GM23338 (cell line): ENCODE measurements around the gene NMNAT1.

Experiments
- CREB1 ChIP-seq: fragments of 250-450 bp; sonication (Bioruptor Pico); IDR thresholded peaks from 2 replicates; pipeline ENCODE4 v1.5.0; 2020; ENCODE audit warnings: low read depth, mild to moderate bottlenecking, moderate library complexity
- EZH2 ChIP-seq: fragments of 200-600 bp; sonication (generic); IDR thresholded peaks from one replicate; pipeline ENCODE4 v1.8.0; 2017; ENCODE audit warnings: antibody characterized with exemption, mild to moderate bottlenecking, low read depth; ENCODE audit not compliant: unreplicated experiment
- EZH2phosphoT487 ChIP-seq: fragments of 200-600 bp; sonication (generic); IDR thresholded peaks from one replicate; pipeline ENCODE4 v1.8.1; 2018; ENCODE audit warnings: antibody characterized with exemption; ENCODE audit not compliant: unreplicated experiment
- JUNB ChIP-seq: IDR thresholded peaks from one replicate; pipeline ENCODE4 v1.6.1; 2016; ENCODE audit warnings: antibody characterized with exemption; ENCODE audit not compliant: unreplicated experiment
- POLR2AphosphoS5 ChIP-seq: IDR thresholded peaks from 2 replicates; pipeline ENCODE4 v1.6.1; 2016; ENCODE audit warnings: antibody characterized with exemption, low read depth
- ZNF114 ChIP-seq: fragments of 250-450 bp; sonication (Bioruptor Pico); IDR thresholded peaks from 2 replicates; pipeline ENCODE4 v1.5.0; 2020; ENCODE audit warnings: mild to moderate bottlenecking, moderate library complexity
- ZNF331 ChIP-seq: fragments of 250-450 bp; sonication (Bioruptor Pico); IDR thresholded peaks from 2 replicates; pipeline ENCODE4 v1.5.0; 2020; ENCODE audit warnings: low read depth, mild to moderate bottlenecking, moderate library complexity
- TF ChIP-seq, protein P1 (sequence below), 2 experiments: fragments of 200-600 bp in 1 of 2; sonication (generic) in 1 of 2; conservative IDR thresholded peaks; 2 replicates each; pipeline versions ENCODE4 v1.5.1 to v1.6.1; 2016 to 2017; ENCODE audit warnings: antibody characterized with exemption in 2 of 2, low read depth in 2 of 2, mild to moderate bottlenecking in 2 of 2, moderate library complexity in 1 of 2
- TF ChIP-seq, protein P2 (sequence below): IDR thresholded peaks from one replicate; pipeline ENCODE4 v1.6.1; 2018; ENCODE audit warnings: antibody characterized with exemption; ENCODE audit not compliant: unreplicated experiment
- TF ChIP-seq, protein P3 (sequence below): IDR thresholded peaks from 2 replicates; pipeline ENCODE4 v1.6.1; 2016; ENCODE audit warnings: antibody characterized with exemption

- TF ChIP-seq, protein P1, sequence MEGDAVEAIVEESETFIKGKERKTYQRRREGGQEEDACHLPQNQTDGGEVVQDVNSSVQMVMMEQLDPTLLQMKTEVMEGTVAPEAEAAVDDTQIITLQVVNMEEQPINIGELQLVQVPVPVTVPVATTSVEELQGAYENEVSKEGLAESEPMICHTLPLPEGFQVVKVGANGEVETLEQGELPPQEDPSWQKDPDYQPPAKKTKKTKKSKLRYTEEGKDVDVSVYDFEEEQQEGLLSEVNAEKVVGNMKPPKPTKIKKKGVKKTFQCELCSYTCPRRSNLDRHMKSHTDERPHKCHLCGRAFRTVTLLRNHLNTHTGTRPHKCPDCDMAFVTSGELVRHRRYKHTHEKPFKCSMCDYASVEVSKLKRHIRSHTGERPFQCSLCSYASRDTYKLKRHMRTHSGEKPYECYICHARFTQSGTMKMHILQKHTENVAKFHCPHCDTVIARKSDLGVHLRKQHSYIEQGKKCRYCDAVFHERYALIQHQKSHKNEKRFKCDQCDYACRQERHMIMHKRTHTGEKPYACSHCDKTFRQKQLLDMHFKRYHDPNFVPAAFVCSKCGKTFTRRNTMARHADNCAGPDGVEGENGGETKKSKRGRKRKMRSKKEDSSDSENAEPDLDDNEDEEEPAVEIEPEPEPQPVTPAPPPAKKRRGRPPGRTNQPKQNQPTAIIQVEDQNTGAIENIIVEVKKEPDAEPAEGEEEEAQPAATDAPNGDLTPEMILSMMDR (conservative IDR thresholded peaks at IDR 0.05; ENCODE audit: low read depth in 2 of 2), result no peak
- TF ChIP-seq, protein P2, sequence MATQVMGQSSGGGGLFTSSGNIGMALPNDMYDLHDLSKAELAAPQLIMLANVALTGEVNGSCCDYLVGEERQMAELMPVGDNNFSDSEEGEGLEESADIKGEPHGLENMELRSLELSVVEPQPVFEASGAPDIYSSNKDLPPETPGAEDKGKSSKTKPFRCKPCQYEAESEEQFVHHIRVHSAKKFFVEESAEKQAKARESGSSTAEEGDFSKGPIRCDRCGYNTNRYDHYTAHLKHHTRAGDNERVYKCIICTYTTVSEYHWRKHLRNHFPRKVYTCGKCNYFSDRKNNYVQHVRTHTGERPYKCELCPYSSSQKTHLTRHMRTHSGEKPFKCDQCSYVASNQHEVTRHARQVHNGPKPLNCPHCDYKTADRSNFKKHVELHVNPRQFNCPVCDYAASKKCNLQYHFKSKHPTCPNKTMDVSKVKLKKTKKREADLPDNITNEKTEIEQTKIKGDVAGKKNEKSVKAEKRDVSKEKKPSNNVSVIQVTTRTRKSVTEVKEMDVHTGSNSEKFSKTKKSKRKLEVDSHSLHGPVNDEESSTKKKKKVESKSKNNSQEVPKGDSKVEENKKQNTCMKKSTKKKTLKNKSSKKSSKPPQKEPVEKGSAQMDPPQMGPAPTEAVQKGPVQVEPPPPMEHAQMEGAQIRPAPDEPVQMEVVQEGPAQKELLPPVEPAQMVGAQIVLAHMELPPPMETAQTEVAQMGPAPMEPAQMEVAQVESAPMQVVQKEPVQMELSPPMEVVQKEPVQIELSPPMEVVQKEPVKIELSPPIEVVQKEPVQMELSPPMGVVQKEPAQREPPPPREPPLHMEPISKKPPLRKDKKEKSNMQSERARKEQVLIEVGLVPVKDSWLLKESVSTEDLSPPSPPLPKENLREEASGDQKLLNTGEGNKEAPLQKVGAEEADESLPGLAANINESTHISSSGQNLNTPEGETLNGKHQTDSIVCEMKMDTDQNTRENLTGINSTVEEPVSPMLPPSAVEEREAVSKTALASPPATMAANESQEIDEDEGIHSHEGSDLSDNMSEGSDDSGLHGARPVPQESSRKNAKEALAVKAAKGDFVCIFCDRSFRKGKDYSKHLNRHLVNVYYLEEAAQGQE, result no peak
- TF ChIP-seq CREB1 (CRISPR knock-in tag) (no peak), POLR2AphosphoS5 (no peak), JUNB (no peak), ZNF331 (CRISPR knock-in tag) (no peak), ZNF114 (no peak), EZH2 (no peak), EZH2phosphoT487 (no peak)
- TF ChIP-seq, protein P3, sequence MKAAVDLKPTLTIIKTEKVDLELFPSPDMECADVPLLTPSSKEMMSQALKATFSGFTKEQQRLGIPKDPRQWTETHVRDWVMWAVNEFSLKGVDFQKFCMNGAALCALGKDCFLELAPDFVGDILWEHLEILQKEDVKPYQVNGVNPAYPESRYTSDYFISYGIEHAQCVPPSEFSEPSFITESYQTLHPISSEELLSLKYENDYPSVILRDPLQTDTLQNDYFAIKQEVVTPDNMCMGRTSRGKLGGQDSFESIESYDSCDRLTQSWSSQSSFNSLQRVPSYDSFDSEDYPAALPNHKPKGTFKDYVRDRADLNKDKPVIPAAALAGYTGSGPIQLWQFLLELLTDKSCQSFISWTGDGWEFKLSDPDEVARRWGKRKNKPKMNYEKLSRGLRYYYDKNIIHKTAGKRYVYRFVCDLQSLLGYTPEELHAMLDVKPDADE, result no peak
Measured at GRCh38 chr1:10007169-10007568, 63.9 kb downstream of the NMNAT1 start.
